ENCODE data around the gene CDC37. TPM values are rescaled to one million over a fixed set of nuclear protein-coding genes. Genes with fewer than 3 reads are reported as not detected.
A peak's percentile ranks its signal among the peaks of the same experiment; 100 is the strongest.
"Not testable (repeated sequence)": the region's sequence is repeated elsewhere in the genome, so short reads cannot be mapped to it uniquely, and the experiment has no call there.

The CDC37 gene
- total RNA-seq, 1 donor from 2014 or later = 140 TPM

GRCh38 chr19:10368101-10368803, 35.1 kb downstream of the CDC37 start:
- intact Hi-C loops (cut with DNase I) = no loop called here
- no peak for DNase-seq (ENCODE audit: low spot score)

GRCh38 chr19:10366950-10367512, 36.3 kb downstream of the CDC37 start:
- intact Hi-C loops (cut with DNase I); DNase-seq (ENCODE audit: low spot score): not testable (repeated sequence)

GRCh38 chr19:10365518-10365917, 37.8 kb downstream of the CDC37 start:
- intact Hi-C loops (cut with DNase I) = no loop called here
- DNase-seq (ENCODE audit: low spot score) = no peak

GRCh38 chr19:10364644-10365043, 38.7 kb downstream of the CDC37 start:
- DNase-seq (ENCODE audit: low spot score) = no peak
- intact Hi-C loops (cut with DNase I) = no loop called here

GRCh38 chr19:10363789-10364281, 39.5 kb downstream of the CDC37 start:
- no peak for DNase-seq (ENCODE audit: low spot score)
- intact Hi-C loops (cut with DNase I) = no loop called here

GRCh38 chr19:10362259-10362658, 41.1 kb downstream of the CDC37 start:
- DNase-seq (ENCODE audit: low spot score) = no peak
- intact Hi-C loops (cut with DNase I) = no loop called here

- intact Hi-C loops (cut with DNase I) = no loop called here
- no peak for DNase-seq (ENCODE audit: low spot score)
Observed at GRCh38 chr19:10361569-10362011, 41.8 kb downstream of the CDC37 start.

GRCh38 chr19:10356431-10356830, 46.9 kb downstream of the CDC37 start:
- no peak for DNase-seq (ENCODE audit: low spot score)
- intact Hi-C loops (cut with DNase I) = no loop called here

GRCh38 chr19:10353793-10354391, 49.5 kb downstream of the CDC37 start:
- DNase-seq (ENCODE audit: low spot score) = no peak
- intact Hi-C loops (cut with DNase I) = no loop called here

- intact Hi-C loops (cut with DNase I) = no loop called here
- DNase-seq (ENCODE audit: low spot score) = peak; percentile 85
Observed at GRCh38 chr19:10352764-10353671, 50.3 kb downstream of the CDC37 start.

GRCh38 chr19:10346509-10346908, 56.8 kb downstream of the CDC37 start:
- DNase-seq (ENCODE audit: low spot score) = no peak
- intact Hi-C loops (cut with DNase I) = no loop called here

- intact Hi-C loops (cut with DNase I) = no loop called here
- DNase-seq (ENCODE audit: low spot score) = no peak
Observed at GRCh38 chr19:10344780-10345179, 58.6 kb downstream of the CDC37 start.

- DNase-seq (ENCODE audit: low spot score) = no peak
Observed at GRCh38 chr19:10343495-10343894, 59.8 kb downstream of the CDC37 start.

More at GRCh38 chr19:10343495-10343894, 59.8 kb downstream of the CDC37 start:
- intact Hi-C loops (cut with DNase I) = no loop called here

Small RNA genes within 50 kb of the gene (microRNA-seq; reads per million reads assigned to microRNA genes)
- gene MIR1181 = not detected

Other genes starting within 250 kb of the CDC37 start
- 27.3 TPM for gene DNMT1, start 208.6 kb downstream of the CDC37 start, total RNA-seq
- gene S1PR2, start 172.2 kb downstream of the CDC37 start, total RNA-seq = 3.6 TPM
- 71.8 TPM for gene MRPL4, start 151.3 kb downstream of the CDC37 start, total RNA-seq
- gene ICAM1, start 132.4 kb downstream of the CDC37 start, total RNA-seq = 9.8 TPM
- gene ICAM4, start 116.6 kb downstream of the CDC37 start, total RNA-seq = 0.46 TPM
- gene ICAM5, start 113.6 kb downstream of the CDC37 start, total RNA-seq = 0.67 TPM
- gene ZGLP1, start 93.7 kb downstream of the CDC37 start, total RNA-seq = 1.9 TPM
- 16.9 TPM for gene FDX2, start 87.5 kb downstream of the CDC37 start, total RNA-seq
- 17.8 TPM for gene RAVER1, start 70.0 kb downstream of the CDC37 start, total RNA-seq
- 14.4 TPM for gene ICAM3, start 63.9 kb downstream of the CDC37 start, total RNA-seq
- gene TYK2, start 23.0 kb downstream of the CDC37 start, total RNA-seq = 66.2 TPM
- gene PDE4A, start 17.0 kb upstream of the CDC37 start, total RNA-seq = 8.2 TPM
- 66.7 TPM for gene KEAP1, start 99.8 kb upstream of the CDC37 start, total RNA-seq
- 0.75 TPM for gene S1PR5, start 113.9 kb upstream of the CDC37 start, total RNA-seq
- gene ATG4D, start 140.4 kb upstream of the CDC37 start, total RNA-seq = 47.6 TPM
- gene KRI1, start 162.5 kb upstream of the CDC37 start, total RNA-seq = 10.8 TPM
- gene CDKN2D, start 165.4 kb upstream of the CDC37 start, total RNA-seq = 14.9 TPM
- gene AP1M2, start 183.8 kb upstream of the CDC37 start, total RNA-seq = not detected
- gene SLC44A2, start 222.0 kb upstream of the CDC37 start, total RNA-seq = 114 TPM

Data from cardiac septum (tissue), 1 donor.